Heart right ventricle (tissue), 16 donors: ENCODE results near the gene PDPK1. TPM values are rescaled to one million over a fixed set of nuclear protein-coding genes. Genes with fewer than 3 reads are reported as not detected.
"Not testable (repeated sequence)": the region's sequence is repeated elsewhere in the genome, so short reads cannot be mapped to it uniquely, and the experiment has no call there.

Source experiments
- ATAC-seq, 8 donors: fragments of 200-7000 bp; cut with Tn5 transposase; one replicate each; pipeline ENCODE4 v1.9.1; 2020; ENCODE audit warnings: mild to moderate bottlenecking in 8 of 8, moderate library complexity in 8 of 8, moderate number of reproducible peaks in 1 of 8
- DNase-seq, 2 donors: peaks; one replicate each; pipeline ENCODE4 v3.0.0-alpha.2; 2020
- H3K27ac ChIP-seq, 10 donors: fragments of 200-600 bp; sonication (generic) in 2 of 10; one replicate each; pipeline versions ENCODE4 v1.5.0 to v1.8.0; 2020 to 2022; ENCODE audit warnings: mild to moderate bottlenecking in 3 of 10
- H3K27me3 ChIP-seq, 7 donors: fragments of 200-600 bp; one replicate each; pipeline ENCODE4 v1.8.0; 2021 to 2022; ENCODE audit warnings: mild to moderate bottlenecking in 2 of 7
- H3K36me3 ChIP-seq, 9 donors: fragments of 200-600 bp; sonication (generic) in 1 of 9; one replicate each; pipeline versions ENCODE4 v1.5.0 to v1.8.0; 2020 to 2022; ENCODE audit warnings: mild to moderate bottlenecking in 2 of 9
- H3K4me1 ChIP-seq, 9 donors: fragments of 200-600 bp; sonication (generic) in 1 of 9; one replicate each; pipeline versions ENCODE4 v1.5.0 to v1.8.0; 2020 to 2022; ENCODE audit warnings: mild to moderate bottlenecking in 4 of 9
- H3K4me3 ChIP-seq, 10 donors: fragments of 200-600 bp; sonication (generic) in 2 of 10; one replicate each; pipeline versions ENCODE4 v1.5.0 to v1.8.0; 2020 to 2022; ENCODE audit warnings: mild to moderate bottlenecking in 7 of 10, moderate library complexity in 2 of 10
- H3K9me3 ChIP-seq, 11 donors: fragments of 200-600 bp in 10 of 11; sonication (generic) in 2 of 11; one replicate each; pipeline versions ENCODE4 v1.5.0 to v1.8.0; 2013 to 2022; ENCODE audit warnings: mild to moderate bottlenecking in 2 of 11, control low read depth in 1 of 11, moderate library complexity in 1 of 11
- CTCF ChIP-seq, 9 donors: fragments of 200-600 bp; sonication (generic) in 2 of 9; IDR thresholded peaks; one replicate each; pipeline versions ENCODE4 v1.5.0 to v1.8.0; 2021 to 2022; ENCODE audit warnings: antibody characterized with exemption in 9 of 9, mild to moderate bottlenecking in 5 of 9, moderate library complexity in 1 of 9
- WGBS, 2 donors: extraction: QIAGEN DNeasy Blood & Tissue Kit; methylation state at CpG; one replicate each; pipeline ENCODE4 v1.1.7; 2013; ENCODE audit warnings: inconsistent platforms in 1 of 2; 5-methylcytosine and 5-hydroxymethylcytosine counted together
- intact Hi-C, 10 donors: fragments of 100-400 bp; cut with DNase I; formaldehyde crosslinking; loops; one replicate each; pipeline versions ENCODE4 v1.11.1 to v1.14.2; 2022
- polyA plus RNA-seq, 2 donors: library from polyadenylated mRNA; stranded (reverse); fragments of 200-250 nt; gene quantifications; one replicate each; pipeline ENCODE4 v1.2.3, GENCODE V29; 2013
- total RNA-seq, 10 donors: library from RNA; stranded (reverse); fragmentation: NEBNext Ultra II Directional in 3 of 10; extraction: Animal tissue kit (Norgen Biotek cat#: 25700) in 3 of 10; gene quantifications; one replicate each; pipeline versions ENCODE4 v1.2.1 to v1.2.4, GENCODE V29; 2021 to 2023
- donor health status: Arrhythmogenic right ventricular cardiomyopathy.
- donor health status: ischemic (EF 13 %, LVEDD 7.1; RV severe dilation, severe dysfunction).
- donor health status: healthy with polysubstance abuse.
- donor health status: DM: no; HTN: yes; CAD: no.
- donor health status: DM: no; HTN: no; CAD: no.
- donor health status: ischemic (EF 25% LVEDD 6.9; RV normal size, moderate dysfunction).
- donor health status: ischemic (EF 25% LVEDD 5.7; RV mildly dilated, moderate dysfunction).
- donor health status: healthy.
- donor health status: DM: yes; HTN: yes; CAD: no.
- donor health status: Ischemic cardiomyopathy.
- donor health status: ischemic (EF 35%, LVEDD 5.7; RV mildly dilated, moderate dysfunction).
- donor health status: nonischemic (EF 11% LVEDD 7.7; RV severe dilation, severe dysfunction).
- donor health status: DM: yes; HTN: yes; CAD: no.
- donor health status: PGD.
- donor health status: ischemic (EF 29% LVEDD 5.4; RV normal size, mild dysfunction).
- donor health status: nonischemic (EF 23%, LVEDD 6.1; RV moderate dilation, normal function).

PDPK1 gene
- total and polyA plus RNA-seq, 12 donors = 11.0 to 47.7 (median 37.8) TPM

- H3K4me3 ChIP-seq, H3K9me3 ChIP-seq, ATAC-seq, DNase-seq, H3K4me1 ChIP-seq, intact Hi-C loops, H3K36me3 ChIP-seq, H3K27me3 ChIP-seq, H3K27ac ChIP-seq: not testable (repeated sequence)
- 56 to 67% methylated on average over 4 to 6 of the region's 11 CpGs for WGBS, 2 donors
These were observed 42.3 kb downstream of the PDPK1 start for GRCh38 chr16:2580143-2580542.

GRCh38 chr16:2580818-2581217 lies 43.0 kb downstream of the PDPK1 start:
- Histone ChIP-seq H3K36me3 (peaks cover 0 to 14% (median under 1%) of the 10 kb centered on the region in 9 donors), H3K4me1 (peaks cover 0 to 13% (median 11%) of the 10 kb centered on the region in 9 donors)
- ATAC-seq = peak in 7 of 8 donors; percentile 20 to 78 (median 68)
- H3K27me3 ChIP-seq, DNase-seq, H3K27ac ChIP-seq, H3K4me3 ChIP-seq, intact Hi-C loops, H3K9me3 ChIP-seq: not testable (repeated sequence)
- no CpG with 5 or more reads among the region's 21 CpGs for WGBS, 2 donors

- intact Hi-C loops = no loop called here
- DNase-seq (peak; percentile 53 to 61), ATAC-seq (peak; percentile 62 to 87 (median 80))
- 68 to 72% methylated on average over 21 to 23 of the region's 24 CpGs for WGBS, 2 donors
- TF ChIP-seq CTCF (IDR thresholded peaks at IDR 0.05) = no peak
- Histone ChIP-seq H3K4me3 (no peak overlapping the region), H3K9me3 (no peaks in the 10 kb centered on the region), H3K27ac (peak overlapping the region in 3 of 10 donors; percentile 3 to 15 (median 15)), H3K36me3 (peaks cover 0 to 56% (median 29%) of the 10 kb centered on the region in 9 donors), H3K4me1 (peaks cover 0 to 17% (median 11%) of the 10 kb centered on the region in 9 donors), H3K27me3 (no peaks in the 10 kb centered on the region)
These were observed 47.2 kb downstream of the PDPK1 start for GRCh38 chr16:2584729-2585650.

GRCh38 chr16:2585651-2586081 lies 47.8 kb downstream of the PDPK1 start:
- no peak for TF ChIP-seq CTCF (IDR thresholded peaks at IDR 0.05)
- ATAC-seq (peak in 5 of 8 donors; percentile 29 to 63 (median 34)), DNase-seq (no peak)
- no peaks in the 10 kb centered on the region for H3K27me3 ChIP-seq
- H3K9me3 ChIP-seq = no peaks in the 10 kb centered on the region
- 87 to 90% methylated on average over 25 of the region's 25 CpGs for WGBS, 2 donors
- peaks cover 0 to 61% (median 30%) of the 10 kb centered on the region in 9 donors for H3K36me3 ChIP-seq
- H3K4me1 ChIP-seq = peaks cover 0 to 17% (median 11%) of the 10 kb centered on the region in 9 donors
- H3K4me3 ChIP-seq = no peak overlapping the region
- intact Hi-C loops = no loop called here
- peak overlapping the region in 2 of 10 donors; percentile 3 to 15 for H3K27ac ChIP-seq

- 84 to 86% methylated on average over 12 of the region's 12 CpGs for WGBS, 2 donors
- ATAC-seq (no peak), DNase-seq (no peak)
- Histone ChIP-seq H3K27me3 (no peaks in the 10 kb centered on the region), H3K4me1 (peaks cover 0 to 17% (median 11%) of the 10 kb centered on the region in 9 donors), H3K27ac (no peak overlapping the region), H3K9me3 (no peaks in the 10 kb centered on the region), H3K4me3 (no peak overlapping the region), H3K36me3 (peaks cover 0 to 67% (median 30%) of the 10 kb centered on the region in 9 donors)
- intact Hi-C loops = no loop called here
- peak in 5 of 9 donors; percentile 9 to 33 (median 17) for TF ChIP-seq CTCF (IDR thresholded peaks at IDR 0.05)
These were observed 48.4 kb downstream of the PDPK1 start for GRCh38 chr16:2586241-2586640.
